Amniotic epithelial cell (primary cell): ENCODE data around the gene NGFR.

ENCODE experiments used
- DNase-seq: peaks from one replicate; pipeline ENCODE4 v3.0.0-alpha.2; 2010; ENCODE audit warnings: low read depth

Gene NGFR

DNA sequence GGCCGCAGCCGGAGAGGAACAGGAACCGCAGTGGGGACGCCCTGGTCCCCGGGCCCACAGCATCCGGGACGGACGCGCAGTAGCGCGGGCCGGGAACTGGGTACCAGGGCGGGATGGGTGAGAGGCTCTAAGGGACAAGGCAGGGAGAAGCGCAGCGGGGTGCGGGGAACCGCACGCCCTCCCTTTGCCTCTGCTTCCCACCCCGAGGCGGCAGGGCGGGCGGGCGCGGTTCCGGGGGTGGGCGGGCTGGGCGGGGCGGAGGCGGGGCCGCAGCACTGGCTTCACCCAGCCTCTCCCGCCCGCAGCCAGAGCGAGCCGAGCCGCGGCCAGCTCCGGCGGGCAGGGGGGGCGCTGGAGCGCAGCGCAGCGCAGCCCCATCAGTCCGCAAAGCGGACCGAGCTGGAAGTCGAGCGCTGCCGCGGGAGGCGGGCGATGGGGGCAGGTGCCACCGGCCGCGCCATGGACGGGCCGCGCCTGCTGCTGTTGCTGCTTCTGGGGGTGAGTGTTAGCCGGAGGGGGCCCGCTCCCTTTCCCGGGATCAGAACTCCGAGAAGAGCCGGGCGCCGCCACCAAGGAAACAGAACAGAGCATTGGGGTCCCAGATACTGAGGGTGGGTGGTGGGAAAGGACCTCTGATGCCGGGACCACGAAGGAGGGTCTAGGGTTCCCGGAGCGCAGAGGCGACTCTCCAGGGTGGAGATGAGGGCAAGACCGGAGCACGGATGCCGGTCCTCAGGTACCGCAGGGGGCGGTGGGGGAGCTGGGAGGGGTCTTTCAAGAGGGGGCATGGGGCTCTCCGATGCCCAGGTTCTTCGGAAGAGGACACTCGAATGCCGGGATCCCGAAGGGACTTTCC, at the start of gene NGFR:
Gene NGFR, plus strand, starts transcription at position 308 of the 856 bp plus-strand sequence. Its CDS starts 125 bp downstream, at position 433.
- DNase-seq = no peak

- DNase-seq = no peak
Measured at GRCh38 chr17:49445591-49445990, 49.5 kb upstream of the NGFR start.

GRCh38 chr17:49447628-49448302, 47.3 kb upstream of the NGFR start:
- DNase-seq = no peak

GRCh38 chr17:49450181-49450580, 44.9 kb upstream of the NGFR start:
- no peak for DNase-seq

DNA sequence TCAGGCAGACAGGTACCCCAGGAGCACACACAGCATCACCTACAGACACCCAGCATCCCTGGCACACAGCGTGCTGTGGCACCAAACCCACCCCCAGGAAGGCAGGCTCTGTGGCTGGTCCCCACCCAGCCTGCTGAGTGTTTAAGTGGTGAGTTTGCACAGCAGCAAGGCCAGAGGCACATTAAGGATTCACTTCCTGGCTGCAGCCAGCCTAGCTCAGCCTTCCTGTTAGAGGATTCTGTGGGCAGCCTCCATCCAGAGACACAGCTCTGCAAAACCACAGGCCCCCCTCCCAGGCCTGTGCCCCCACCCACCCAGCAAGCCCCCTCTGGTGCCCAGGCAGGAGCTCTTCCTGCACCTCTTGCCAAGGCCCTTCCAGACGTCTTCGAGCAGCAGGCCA, 44.4 kb upstream of the NGFR start:
- no peak for DNase-seq

- no peak for DNase-seq
Measured at GRCh38 chr17:49452201-49452600, 42.9 kb upstream of the NGFR start.

GRCh38 chr17:49452661-49453060, 42.4 kb upstream of the NGFR start:
- DNase-seq = no peak

GRCh38 chr17:49454050-49454449, 41.0 kb upstream of the NGFR start:
- DNase-seq = no peak

GRCh38 chr17:49455272-49455861, 39.7 kb upstream of the NGFR start:
- no peak for DNase-seq

DNA sequence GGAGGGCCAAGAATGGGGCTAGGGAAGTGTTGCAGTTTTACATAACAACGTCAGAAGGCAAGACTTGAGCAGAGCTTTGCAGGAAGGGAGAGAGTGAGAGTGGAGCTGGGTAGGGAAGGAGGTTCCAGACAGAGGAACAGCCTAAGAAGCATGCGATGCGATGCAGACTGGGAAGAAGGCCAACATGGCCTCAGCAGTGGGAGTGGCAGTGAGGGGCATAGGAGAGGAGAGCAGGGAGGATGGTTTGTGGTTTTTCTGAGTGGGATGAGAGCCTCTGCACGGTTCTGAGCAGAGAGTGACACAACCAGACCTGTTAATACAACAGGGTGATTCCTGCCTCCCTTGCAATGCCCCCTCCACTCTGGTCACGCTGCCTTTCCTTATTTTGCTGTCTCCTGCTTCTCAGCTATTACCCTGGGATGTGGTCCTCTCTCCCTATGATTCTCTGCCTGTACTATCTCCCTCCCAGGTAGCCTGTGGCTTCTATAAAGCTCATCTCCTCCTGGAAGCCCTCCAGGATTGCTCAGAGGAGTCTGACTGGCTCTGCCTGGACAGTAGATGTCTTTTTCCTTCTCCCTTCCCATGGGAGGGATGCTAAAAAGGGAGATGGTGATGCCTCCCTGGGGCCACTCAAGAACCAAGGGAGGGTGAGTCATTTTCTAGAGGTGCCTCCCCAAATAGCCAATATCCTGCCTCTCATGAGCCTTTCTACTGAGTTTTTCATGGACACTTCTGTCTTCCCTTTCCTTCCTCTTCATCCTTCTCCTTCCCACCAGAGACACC, 38.7 kb upstream of the NGFR start:
- peak; percentile 98 for DNase-seq

DNA sequence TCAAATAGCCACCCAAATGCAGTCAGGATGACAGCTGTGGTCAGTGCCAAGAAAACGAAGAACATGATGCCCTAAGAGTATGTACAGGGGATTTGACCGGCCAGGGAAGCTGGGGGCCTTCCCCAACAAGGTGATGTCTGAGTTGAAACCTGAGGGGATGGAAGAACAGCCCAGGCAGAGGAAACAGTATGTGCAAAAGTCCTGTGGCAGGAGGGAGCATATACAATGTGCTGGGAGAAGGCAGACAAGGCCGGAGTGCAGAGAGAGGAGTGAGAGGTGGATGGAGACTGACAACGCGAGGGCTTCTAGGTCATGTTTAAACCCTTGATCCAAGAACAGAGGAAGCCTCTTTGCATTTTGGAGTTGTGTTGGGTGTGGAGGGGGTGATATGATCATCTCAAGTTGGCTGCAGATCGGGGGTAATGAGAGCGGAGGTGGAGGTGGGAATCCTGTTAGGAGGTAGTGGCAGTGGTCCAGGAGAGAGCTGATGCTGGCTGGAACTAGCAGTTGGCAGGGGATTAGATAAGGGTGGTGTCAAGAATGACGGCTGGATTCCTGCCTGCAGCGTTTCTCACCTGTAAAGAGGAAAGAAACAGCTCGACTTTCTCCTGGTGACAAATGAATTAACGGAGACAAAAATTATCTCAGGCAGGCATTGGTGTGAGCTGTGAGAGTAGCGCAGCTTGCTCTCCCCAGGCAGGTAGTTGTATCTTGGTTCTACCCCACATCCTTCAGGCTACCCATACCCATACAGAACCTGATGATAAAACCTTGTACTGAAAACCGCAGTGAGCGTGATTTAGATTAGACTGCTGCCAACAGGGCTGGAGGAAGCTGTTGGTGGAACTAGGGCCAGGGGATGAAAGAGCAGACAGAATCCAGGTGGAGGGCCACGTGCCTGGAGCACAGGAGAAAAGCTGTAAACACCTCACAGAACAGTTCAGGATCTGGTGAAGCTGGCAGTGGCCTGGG, 37.2 kb upstream of the NGFR start:
- peak; percentile 46 for DNase-seq

DNA sequence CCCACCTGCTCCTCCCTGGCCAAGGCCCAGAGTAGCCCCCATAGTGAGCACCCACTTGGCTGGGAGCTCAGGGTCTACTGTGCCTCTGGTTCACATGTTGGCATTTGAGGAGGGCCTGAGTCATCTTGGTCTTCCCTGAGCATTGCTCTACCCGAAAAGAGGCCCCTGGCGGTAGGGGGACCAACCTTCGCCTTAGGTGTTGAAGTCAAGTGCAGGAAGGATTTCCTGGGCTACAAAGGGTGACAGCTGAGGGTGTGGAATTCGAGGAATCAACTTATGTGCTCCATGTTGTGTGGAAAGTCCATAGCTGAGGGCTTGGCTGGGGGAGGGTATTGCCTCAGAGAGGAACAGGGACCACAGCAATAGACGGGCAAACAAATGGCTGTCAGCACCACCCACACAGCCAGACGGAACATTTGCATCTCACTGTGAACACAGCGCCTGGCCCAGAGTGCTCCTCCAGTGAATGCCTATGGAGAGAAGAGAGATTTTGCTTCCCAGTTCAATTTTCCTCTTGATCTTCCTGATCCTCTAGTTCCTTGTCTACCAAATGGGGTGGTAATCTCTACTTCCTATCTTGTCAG, 35.6 kb upstream of the NGFR start:
- no peak for DNase-seq

DNA sequence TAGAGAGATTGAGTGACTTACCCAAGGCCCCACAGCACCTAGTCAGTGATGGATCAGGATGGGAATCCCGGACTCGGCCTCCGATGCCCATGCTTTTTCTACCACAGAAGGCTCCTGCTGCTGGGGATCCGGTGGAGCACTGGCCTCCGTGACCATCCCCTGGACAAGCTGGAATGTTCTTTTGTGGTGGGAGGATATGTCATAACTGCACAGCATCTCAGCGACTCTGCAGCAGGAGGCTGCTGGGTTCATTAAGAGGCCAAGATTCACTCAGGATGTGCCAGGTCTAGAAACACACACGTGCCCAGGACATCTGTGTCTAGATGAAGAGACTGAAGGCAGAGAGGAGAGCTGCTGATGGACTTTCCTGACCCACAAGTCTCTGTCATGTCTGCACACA, 34.7 kb upstream of the NGFR start:
- peak; percentile 18 for DNase-seq

DNA sequence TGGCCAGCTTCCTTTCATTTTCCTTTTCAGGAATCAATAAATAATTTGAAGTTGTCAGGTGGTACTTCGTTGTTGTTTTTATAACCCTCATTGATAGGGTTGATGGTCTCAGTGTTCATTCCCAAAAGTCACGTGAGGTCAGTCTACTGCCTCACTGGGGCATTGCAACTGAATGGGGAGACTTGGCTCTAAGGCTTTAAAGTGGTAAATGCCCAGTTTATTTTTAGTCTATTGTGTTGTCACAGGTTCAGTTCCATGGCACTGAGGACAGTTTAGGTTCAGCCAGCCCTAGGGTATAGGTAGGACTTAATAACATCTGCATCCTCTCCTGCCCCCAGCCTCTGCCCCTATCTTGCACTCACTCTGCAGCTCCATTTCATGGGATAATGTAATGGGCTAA, 33.5 kb upstream of the NGFR start:
- no peak for DNase-seq

GRCh38 chr17:49464049-49464448, 31.0 kb upstream of the NGFR start:
- DNase-seq = no peak

DNA sequence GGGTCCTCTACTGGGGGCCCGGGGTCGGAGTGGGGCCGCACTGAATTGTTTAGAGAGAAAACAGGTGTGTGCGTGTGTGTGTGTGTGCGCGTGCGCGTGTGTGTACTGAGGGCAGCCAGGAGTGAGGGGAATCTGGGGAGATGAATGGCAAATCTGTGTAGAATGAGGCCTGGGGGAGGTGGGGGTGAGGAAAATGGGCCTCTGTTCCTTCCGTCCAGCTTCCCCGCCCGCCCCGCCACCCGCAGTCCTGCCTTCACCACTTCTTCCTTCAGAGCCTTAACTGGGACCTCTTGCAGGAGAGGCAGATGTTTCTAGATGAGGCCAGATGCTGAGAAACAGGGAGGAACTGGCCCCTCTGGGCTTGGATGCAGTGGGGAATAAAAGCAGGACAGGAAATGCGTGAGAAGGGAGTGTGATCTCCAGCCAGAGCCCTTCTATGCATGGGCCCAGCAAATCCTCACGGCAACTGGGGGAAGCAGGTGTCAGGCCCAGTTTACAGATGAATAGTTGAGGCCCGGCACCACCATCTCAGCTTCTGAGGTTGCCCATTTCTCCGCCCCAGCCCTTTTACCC, 29.7 kb upstream of the NGFR start:
- no peak for DNase-seq

DNA sequence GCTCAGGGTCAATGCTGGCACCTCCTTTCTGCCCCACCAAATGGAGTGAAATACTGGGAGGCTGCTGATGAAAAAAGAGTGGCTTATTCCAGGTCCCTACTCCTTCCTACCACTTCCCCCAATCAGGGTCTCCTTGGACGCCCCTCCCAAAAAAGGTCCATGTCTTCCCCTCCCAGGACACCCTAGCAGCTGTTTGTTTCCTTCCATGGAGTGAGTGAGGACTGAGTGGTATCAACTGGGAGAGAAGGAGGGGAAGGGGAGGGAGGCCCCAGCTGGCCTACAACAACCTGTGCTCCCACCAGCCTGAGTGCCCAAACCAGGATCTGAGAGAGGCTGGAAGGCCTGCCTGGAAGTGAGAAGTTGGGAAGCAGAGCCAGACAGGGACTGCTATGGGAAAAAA, 28.7 kb upstream of the NGFR start:
- no peak for DNase-seq

- DNase-seq = no peak
Measured at GRCh38 chr17:49467175-49467574, 27.9 kb upstream of the NGFR start.

- DNase-seq = no peak
Measured at GRCh38 chr17:49468811-49469385, 26.2 kb upstream of the NGFR start.
